K562 treated with DMSO at 1 percent for 48 hours (cell line): ENCODE data around the gene NIFK. TPM values are rescaled to one million over a fixed set of nuclear protein-coding genes. Genes with fewer than 3 reads are reported as not detected.

ENCODE experiments used
- total RNA-seq: library from RNA; unstranded; fragments of 300-600 nt; gene quantifications from 2 replicates; pipeline ENCODE4 v1.2.3, GENCODE V29; 2022; ENCODE audit warnings: low replicate concordance; ENCODE audit errors: extremely low read depth

NIFK gene
- not detected in 2 replicates for total RNA-seq

DNA sequence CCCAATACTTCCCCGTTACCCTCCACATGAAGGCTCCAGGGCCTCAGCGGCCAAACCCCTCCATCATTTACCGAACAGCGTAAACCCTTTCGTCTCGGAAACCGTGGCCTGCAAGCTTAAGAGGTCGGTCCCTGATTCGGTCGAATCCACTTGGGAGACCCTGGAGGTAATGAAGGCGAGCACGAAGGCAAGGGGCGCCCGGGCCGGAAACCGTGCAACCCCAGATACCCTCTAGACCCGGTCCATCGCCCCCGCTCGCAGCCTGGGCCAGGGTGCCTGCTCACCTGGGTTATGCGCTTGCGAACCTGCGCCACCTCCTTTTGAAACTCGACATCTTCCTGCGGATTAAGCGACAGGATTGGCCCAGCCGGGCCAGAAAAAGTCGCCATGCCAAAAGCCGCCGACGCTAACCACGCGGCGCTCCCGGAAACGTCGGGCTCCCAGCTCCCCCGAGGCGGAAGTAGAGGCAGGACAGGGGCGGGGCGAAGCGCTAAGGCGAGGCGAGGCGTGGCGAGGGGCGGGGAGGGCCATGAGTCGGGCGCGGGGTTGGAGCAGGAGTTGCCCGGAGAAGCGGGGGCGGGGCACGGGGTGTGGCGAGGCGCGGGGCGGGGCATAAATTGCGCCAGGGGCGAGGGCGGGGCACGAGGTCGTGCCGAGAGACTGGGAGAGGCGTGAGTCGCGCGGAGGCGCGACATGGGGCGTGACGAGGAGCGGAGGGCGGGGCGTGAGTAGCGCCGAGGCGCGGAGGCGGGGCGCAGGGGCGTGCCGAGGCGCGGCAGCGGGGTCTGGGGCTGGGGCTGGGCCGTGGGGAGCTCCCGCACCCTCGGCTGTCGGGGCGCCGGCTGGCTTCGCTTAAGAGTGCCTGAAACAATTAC is at the start of gene NIFK:
Gene NIFK, minus strand, starts transcription at position 414 of the 875 bp plus-strand sequence. Its CDS starts 25 bp downstream, at position 389.

DNA sequence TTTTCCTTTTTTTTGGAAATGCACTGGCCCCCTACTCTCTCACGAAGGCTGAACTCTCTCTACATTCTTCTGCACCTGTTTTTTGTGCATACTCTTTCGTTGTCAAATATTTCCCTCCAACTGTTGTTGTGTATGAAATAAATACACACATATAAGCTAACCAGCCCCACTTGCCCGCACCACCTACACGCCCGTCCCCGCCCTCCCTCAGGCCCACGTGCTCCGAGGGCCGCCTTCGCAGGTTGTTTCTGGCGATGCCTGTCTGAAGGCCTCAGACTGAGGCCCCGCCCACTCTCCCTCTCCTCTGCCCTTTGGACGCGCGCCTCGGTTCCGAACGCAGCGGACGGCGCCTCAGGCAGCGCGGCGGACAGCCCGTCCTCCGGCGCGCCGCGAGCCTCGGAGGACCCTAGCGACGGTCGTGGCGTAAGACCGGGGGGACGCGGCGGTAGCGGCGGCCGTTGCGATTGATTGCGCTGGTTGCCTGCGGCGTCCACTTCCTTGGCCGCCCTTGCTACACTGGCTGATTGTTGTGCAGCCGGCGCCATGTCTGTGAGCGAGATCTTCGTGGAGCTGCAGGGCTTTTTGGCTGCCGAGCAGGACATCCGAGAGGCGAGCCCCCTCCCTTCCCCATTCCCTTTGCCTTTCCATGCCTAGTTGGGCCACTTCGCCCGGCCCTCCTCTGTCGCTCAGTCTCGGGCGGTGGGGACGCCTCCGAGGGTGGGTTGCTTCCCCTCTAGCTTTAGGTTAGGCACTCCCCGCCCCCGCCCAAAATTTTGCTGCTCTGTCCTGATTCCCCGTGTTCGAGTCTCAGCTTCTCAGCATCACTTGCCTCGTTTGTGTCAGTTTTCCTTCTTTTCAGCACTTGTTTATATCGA is 18.8 kb upstream of the NIFK start, which contains the start of gene TSN:
Gene TSN, plus strand, starts transcription at position 415 of the 875 bp plus-strand sequence. Its CDS starts 129 bp downstream, at position 544.

Other genes with a start within 250 kb of the NIFK start
- gene RNU4ATAC, start 206.0 kb downstream of the NIFK start, total RNA-seq: not detected in 2 replicates
- gene CLASP1, start 87.4 kb downstream of the NIFK start, total RNA-seq: not detected in 2 replicates
- not detected in 2 replicates for gene TSN, start 18.8 kb upstream of the NIFK start, total RNA-seq